Right cardiac atrium (tissue), 5 donors: Measurements from ENCODE around the gene PROSER2. TPM values are rescaled to one million over a fixed set of nuclear protein-coding genes. Genes with fewer than 3 reads are reported as not detected.

Source experiments
- ATAC-seq, 2 donors: fragments of 200-7000 bp; cut with Tn5 transposase; one replicate each; pipeline versions ENCODE4 v1.8.0 to v1.9.1; 2020; ENCODE audit warnings: moderate library complexity in 2 of 2, mild to moderate bottlenecking in 1 of 2
- DNase-seq, 3 donors: peaks; one replicate each; pipeline ENCODE4 v3.0.0-alpha.2; 2020
- H3K27ac ChIP-seq: one replicate; pipeline ENCODE4 v1.5.1; 2013; ENCODE audit warnings: mild to moderate bottlenecking, low read length, control low read depth, moderate library complexity
- H3K27me3 ChIP-seq: one replicate; pipeline ENCODE4 v1.6.1; 2013; ENCODE audit not compliant: control insufficient read depth, insufficient read depth
- H3K4me1 ChIP-seq: one replicate; pipeline ENCODE4 v1.6.1; 2013; ENCODE audit warnings: low read length; ENCODE audit not compliant: control insufficient read depth, insufficient read depth
- H3K4me3 ChIP-seq: one replicate; pipeline ENCODE4 v1.5.1; 2013; ENCODE audit warnings: low read length, control low read depth
- H3K9me3 ChIP-seq: one replicate; pipeline ENCODE4 v1.6.1; 2013; ENCODE audit warnings: low read length; ENCODE audit not compliant: control insufficient read depth
- WGBS: extraction: QIAGEN DNeasy Blood & Tissue Kit; methylation state at CpG from one replicate; pipeline ENCODE4 v1.1.7; 2013; 5-methylcytosine and 5-hydroxymethylcytosine counted together
- intact Hi-C, 4 donors: fragments of 100-400 bp; cut with DNase I; formaldehyde crosslinking; loops; one replicate each; pipeline versions ENCODE4 v1.11.0 to v1.14.0; 2022 to 2023
- polyA plus RNA-seq: library from polyadenylated mRNA; stranded (reverse); fragments of 200-250 nt; gene quantifications from one replicate; pipeline ENCODE4 v1.2.3, GENCODE V29; 2013
- total RNA-seq, 4 donors: library from RNA; stranded (reverse); fragmentation: NEBNext Ultra II Directional; extraction: Animal tissue kit (Norgen Biotek cat#: 25700); gene quantifications; one replicate each; pipeline ENCODE4 v1.2.1, GENCODE V29; 2021
- donor health status: healthy with polysubstance abuse.
- donor health status: DM: no; HTN: yes; CAD: no.
- donor health status: DM: no; HTN: no; CAD: no.
- donor health status: DM: no; HTN: yes; CAD: no; lungs with severe emphysema.
- donor health status: DM: yes; HTN: yes; CAD: no.

Gene PROSER2
- total and polyA plus RNA-seq, 5 donors: 0.72 to 2.2 (median 1.7) TPM

DNA sequence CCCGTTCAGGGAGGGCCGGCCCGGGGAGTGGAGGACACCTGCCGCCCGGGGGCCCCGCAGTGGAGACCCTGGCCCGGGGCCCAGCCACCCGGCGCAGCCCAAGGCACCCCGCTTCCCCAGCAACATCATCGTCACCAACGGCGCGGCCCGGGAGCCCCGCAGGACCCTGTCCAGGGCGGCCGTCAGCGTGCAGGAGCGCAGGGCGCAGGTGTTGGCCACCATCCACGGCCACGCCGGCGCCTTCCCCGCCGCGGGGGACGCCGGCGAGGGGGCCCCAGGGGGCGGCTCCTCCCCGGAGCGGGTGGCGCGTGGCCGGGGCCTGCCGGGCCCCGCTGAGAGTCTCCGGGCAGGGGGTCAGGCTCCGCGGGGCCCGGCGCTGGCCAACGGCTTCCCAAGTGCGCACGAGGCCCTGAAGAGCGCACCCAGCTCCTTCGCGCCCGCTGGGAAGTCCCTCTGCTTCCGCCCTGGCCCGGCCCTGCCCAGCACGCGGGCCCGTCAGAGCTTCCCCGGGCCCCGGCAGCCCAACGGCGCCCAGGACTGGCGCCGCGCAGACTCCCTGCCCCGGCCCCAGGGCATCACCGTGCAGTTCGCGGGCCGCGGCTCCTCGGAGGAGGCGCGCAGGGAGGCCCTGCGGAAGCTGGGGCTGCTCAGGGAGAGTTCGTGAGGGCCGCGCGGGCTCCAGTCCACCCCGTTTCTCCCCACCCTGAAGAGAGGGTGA lies 46.7 kb downstream of the PROSER2 start:
- H3K9me3 ChIP-seq: no peaks in the 10 kb centered on the region
- no peaks in the 10 kb centered on the region for H3K4me1 ChIP-seq
- H3K27ac ChIP-seq: no peak overlapping the region
- WGBS: 23% methylated on average over 78 of the region's 78 CpGs
- intact Hi-C loops: no loop called here
- H3K27me3 ChIP-seq: no peaks in the 10 kb centered on the region
- ATAC-seq: peak; percentile 64 to 72
- H3K4me3 ChIP-seq: peak overlapping the region; percentile 26
- peak in 2 of 3 donors; percentile 66 to 68 for DNase-seq

GRCh38 chr10:11870461-11870780 lies 47.3 kb downstream of the PROSER2 start:
- Histone ChIP-seq H3K4me1 (peaks cover 4% of the 10 kb centered on the region), H3K27ac (no peak overlapping the region), H3K27me3 (no peaks in the 10 kb centered on the region), H3K4me3 (peak overlapping the region; percentile 26), H3K9me3 (no peaks in the 10 kb centered on the region)
- ATAC-seq (no peak), DNase-seq (no peak)
- WGBS: 54% methylated on average over 8 of the region's 8 CpGs
- intact Hi-C loops: no loop called here

DNA sequence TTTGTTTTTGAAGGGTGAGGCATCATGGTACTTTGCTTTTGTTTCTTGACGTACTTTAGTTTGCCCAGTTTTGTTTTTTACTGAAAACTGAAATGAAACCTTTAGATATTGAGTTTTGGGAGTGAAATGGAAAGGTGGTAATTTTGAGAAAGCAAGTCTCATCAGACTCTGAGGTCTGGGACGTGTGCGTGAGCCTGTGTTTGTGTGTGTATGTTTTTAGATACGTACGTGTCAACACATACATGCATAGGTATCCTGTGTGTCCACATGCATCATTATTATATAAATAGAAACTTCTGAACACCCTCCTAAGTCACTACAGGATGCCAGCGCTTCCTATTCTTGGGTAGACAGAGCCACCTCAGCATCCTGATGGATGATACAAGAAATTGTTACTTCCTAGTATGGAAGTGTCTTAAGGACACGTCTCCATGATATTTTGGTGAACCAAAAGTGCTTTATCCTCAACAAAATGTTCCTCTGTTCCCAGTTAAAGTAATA lies 47.8 kb downstream of the PROSER2 start:
- no peaks in the 10 kb centered on the region for H3K9me3 ChIP-seq
- no peak overlapping the region for H3K4me3 ChIP-seq
- peaks cover 6% of the 10 kb centered on the region for H3K4me1 ChIP-seq
- H3K27ac ChIP-seq: no peak overlapping the region
- 79% methylated on average over 7 of the region's 7 CpGs for WGBS
- intact Hi-C loops: no loop called here
- DNase-seq (no peak), ATAC-seq (no peak)
- H3K27me3 ChIP-seq: no peaks in the 10 kb centered on the region

DNA sequence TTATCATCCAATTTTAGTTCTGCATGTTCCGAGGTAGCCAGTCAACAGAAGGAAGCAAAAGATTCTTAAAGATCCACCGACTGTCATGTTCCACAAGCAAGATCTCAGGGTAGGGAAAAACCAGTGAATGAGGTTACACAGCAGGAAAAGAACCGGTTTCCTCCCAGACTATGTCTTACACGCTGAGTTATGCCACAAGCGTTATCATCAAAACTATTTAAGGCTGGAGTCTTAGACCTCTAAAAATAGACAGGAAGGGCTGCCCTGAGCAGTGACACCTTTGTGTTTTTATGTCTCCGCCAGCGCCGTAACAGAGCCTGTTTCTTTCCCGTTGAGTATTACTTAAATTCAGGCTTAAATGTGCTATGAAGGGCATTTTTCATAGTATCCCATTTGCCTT lies 48.3 kb downstream of the PROSER2 start:
- Histone ChIP-seq H3K27me3 (no peaks in the 10 kb centered on the region), H3K9me3 (no peaks in the 10 kb centered on the region), H3K27ac (no peak overlapping the region), H3K4me1 (peaks cover 6% of the 10 kb centered on the region), H3K4me3 (no peak overlapping the region)
- no peak for ATAC-seq
- WGBS: 30% methylated on average over 9 of the region's 9 CpGs
- intact Hi-C loops: no loop called here
- no peak for DNase-seq

DNA sequence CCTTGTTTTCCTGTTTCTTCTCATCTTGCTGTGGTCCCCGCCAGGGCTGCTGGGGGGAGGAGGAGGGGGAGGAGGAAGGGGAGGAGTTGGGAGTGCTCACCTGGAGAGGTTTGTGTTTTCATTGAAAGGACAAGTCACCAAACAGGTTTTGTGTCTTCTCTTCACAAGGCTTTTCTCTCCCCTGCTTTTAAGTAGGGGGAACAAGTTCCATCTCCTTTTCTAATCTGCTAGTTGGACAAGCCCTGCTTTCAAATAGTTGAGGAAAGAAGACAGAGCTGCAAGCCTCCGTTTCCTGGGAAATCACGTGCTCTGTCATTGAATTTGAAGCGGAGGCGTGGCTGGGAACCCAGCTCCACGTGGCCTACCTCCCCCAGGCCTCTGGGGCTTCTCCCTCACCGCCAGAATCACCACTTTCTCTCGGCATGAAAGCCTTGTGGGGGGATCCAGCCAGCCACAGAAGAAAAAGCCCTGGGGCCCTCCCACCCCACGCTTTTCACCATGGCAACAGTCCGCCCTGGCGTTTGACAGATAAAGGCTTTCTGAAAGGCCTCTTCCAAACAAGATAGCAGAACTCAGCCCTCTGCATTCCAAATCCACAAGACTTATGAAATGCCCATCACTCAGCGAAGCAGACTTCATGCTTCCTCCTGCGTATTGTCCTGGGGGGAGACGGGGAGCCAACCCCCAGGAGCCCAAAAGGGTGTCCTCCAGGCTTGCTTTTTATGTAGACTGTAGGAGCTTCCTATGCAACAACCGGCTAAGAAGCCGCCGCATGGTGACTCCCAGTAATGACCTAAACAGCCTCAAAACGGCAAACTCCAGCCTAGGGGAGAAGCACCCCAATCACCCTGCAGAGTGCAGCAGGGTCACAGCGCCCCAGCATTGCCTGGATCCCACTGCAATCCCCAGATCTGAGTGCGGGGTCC lies 51.7 kb downstream of the PROSER2 start:
- DNase-seq (peak; percentile 73 to 88 (median 85)), ATAC-seq (peak; percentile 53 to 54)
- no peak overlapping the region for H3K4me3 ChIP-seq
- intact Hi-C loops: no loop called here
- no peaks in the 10 kb centered on the region for H3K27me3 ChIP-seq
- no peaks in the 10 kb centered on the region for H3K9me3 ChIP-seq
- H3K4me1 ChIP-seq: peaks cover 6% of the 10 kb centered on the region
- WGBS: 23% methylated on average over 20 of the region's 20 CpGs
- peak overlapping the region; percentile 32 for H3K27ac ChIP-seq

DNA sequence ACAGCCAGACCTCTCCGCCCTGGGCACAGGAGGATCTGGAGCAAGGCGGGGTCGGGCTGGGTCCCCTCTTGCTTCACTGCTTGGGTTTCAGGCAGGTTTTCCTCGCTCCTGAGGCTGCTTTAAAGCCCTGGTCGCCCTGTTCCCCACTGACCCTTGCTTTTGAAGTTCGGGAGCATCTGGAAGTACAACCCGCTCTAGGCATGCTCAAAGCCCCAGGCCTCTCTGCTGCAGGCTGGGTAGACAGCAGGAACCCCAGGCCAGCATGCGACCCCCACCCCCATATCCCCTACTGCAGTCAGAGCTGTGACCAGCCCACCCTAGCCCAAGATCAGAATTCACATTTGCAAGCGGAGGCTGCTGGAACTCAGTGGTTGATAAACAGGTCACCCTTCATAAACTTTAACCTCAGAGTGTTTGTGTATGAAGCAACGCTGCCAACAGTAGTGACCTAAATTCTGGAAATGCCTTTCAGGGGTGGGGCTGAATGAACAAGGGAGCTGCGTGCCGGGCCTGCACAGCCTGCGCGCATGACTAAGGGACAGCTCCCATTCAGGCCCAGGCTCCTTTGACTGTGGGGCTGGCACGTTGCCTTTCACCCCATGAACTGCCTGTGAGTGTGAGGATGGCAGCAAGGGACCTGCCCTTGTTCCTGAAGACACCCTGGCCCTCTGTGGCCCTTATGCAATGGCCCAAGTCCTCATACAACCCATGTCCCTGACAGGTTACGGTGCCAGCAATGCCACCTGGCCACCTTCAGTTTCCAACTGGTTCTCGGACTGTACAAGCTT lies 52.5 kb downstream of the PROSER2 start:
- intact Hi-C loops: no loop called here
- H3K9me3 ChIP-seq: no peaks in the 10 kb centered on the region
- DNase-seq: peak; percentile 91 to 94 (median 93)
- peak overlapping the region; percentile 32 for H3K27ac ChIP-seq
- ATAC-seq: peak; percentile 94 to 96
- no peak overlapping the region for H3K4me3 ChIP-seq
- 49% methylated on average over 17 of the region's 17 CpGs for WGBS
- H3K4me1 ChIP-seq: peaks cover 6% of the 10 kb centered on the region
- H3K27me3 ChIP-seq: no peaks in the 10 kb centered on the region

DNA sequence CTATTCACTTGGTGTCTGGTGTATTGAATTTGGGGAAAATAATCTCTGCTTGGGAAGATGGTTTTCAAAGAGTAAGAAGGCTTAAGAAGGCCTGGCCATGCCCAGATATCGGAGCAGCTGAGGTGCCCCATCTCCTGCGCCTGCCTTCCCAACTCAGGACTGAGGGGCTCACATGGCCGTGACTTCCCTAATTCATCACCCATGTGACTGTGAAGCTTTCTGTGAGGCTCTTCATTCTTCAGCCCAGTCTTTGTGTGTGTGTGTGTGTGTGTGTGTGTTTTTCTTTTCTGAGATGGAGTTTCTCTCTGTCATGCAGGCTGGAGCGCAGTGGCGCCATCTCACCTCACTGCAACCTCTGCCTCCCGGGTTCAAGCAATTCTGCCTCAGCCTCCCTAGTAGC lies 53.2 kb downstream of the PROSER2 start:
- no peak for ATAC-seq
- H3K27me3 ChIP-seq: no peaks in the 10 kb centered on the region
- 90% methylated on average over 6 of the region's 6 CpGs for WGBS
- H3K9me3 ChIP-seq: no peaks in the 10 kb centered on the region
- H3K27ac ChIP-seq: no peak overlapping the region
- H3K4me3 ChIP-seq: no peak overlapping the region
- H3K4me1 ChIP-seq: peaks cover 6% of the 10 kb centered on the region
- intact Hi-C loops: no loop called here
- no peak for DNase-seq

- H3K4me1 ChIP-seq: peaks cover 6% of the 10 kb centered on the region
- no peak overlapping the region for H3K4me3 ChIP-seq
- WGBS: 89% methylated on average over 19 of the region's 19 CpGs
- intact Hi-C loops: no loop called here
- H3K27me3 ChIP-seq: no peaks in the 10 kb centered on the region
- ATAC-seq (no peak), DNase-seq (no peak)
- no peaks in the 10 kb centered on the region for H3K9me3 ChIP-seq
- H3K27ac ChIP-seq: no peak overlapping the region
Observed at GRCh38 chr10:11876805-11877590, 53.8 kb downstream of the PROSER2 start.

DNA sequence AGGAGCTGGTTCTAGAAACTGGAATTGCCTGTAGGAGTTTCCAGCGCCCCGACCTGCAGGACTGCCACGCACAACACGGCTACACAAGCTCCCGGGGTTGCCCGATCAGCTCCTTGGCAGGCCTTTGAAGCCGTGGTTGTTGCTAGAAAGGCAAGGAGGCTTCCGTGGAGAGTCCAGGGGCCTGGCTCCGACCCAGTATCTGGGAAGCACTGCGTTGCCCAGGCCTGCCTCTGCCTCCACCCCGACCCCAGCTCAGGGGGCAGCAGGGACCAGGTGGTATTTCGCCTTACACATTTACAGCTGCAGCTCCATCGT lies 54.4 kb downstream of the PROSER2 start:
- DNase-seq: no peak
- intact Hi-C loops: no loop called here
- Histone ChIP-seq H3K4me1 (peaks cover 6% of the 10 kb centered on the region), H3K27me3 (no peaks in the 10 kb centered on the region), H3K27ac (no peak overlapping the region), H3K4me3 (no peak overlapping the region), H3K9me3 (no peaks in the 10 kb centered on the region)
- no peak for ATAC-seq
- 86% methylated on average over 13 of the region's 13 CpGs for WGBS

- H3K4me3 ChIP-seq: no peak overlapping the region
- no peak for DNase-seq
- H3K27ac ChIP-seq: no peak overlapping the region
- H3K9me3 ChIP-seq: no peaks in the 10 kb centered on the region
- H3K4me1 ChIP-seq: peaks cover 6% of the 10 kb centered on the region
- no peaks in the 10 kb centered on the region for H3K27me3 ChIP-seq
- WGBS: 93% methylated on average over 12 of the region's 12 CpGs
- intact Hi-C loops: no loop called here
- ATAC-seq: no peak
Observed at GRCh38 chr10:11878776-11879175, 55.6 kb downstream of the PROSER2 start.
